Measurements from ENCODE around the gene APP.

The APP gene

DNA sequence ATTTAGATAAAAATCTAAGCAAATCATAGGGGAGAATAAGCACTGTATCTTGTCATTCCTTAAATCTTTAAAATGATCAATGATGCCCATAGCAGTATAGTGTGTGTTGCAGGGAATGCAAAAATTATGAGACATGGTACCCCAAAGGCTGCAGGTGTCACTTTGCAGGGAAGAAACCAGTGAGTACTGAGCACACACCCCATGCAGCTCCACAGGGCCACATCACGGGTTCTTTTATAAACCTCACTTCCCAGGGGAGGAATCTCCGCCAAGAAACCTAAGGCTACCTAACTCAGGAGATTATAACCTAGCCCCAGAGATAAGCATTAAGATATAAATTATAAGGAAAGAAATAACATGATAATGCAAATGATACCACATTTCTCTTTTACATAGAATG, 115.6 kb downstream of the APP start:
- Histone ChIP-seq H3K9me2 (replicated peaks; ENCODE audit: insufficient read depth, low read length) (no peaks in the 10 kb centered on the region), H3K9me3 (ENCODE audit: insufficient read depth, low read length) (no peaks in the 10 kb centered on the region), H3K9ac (ENCODE audit: low read length) (no peak overlapping the region), H4K20me1 (ENCODE audit: low read depth, low read length) (no peaks in the 10 kb centered on the region), H2AFZ (ENCODE audit: low read depth, low read length, severe bottlenecking) (no peak overlapping the region), H3K27me3 (ENCODE audit: low read length) (no peaks in the 10 kb centered on the region), H3K36me3 (ENCODE audit: low read length) (no peaks in the 10 kb centered on the region), H3F3A (ENCODE audit: insufficient read depth) (no peaks in the 10 kb centered on the region), H3K79me2 (ENCODE audit: insufficient read depth, low read length) (no peaks in the 10 kb centered on the region), H3K4me3 (ENCODE audit: insufficient read depth, low read length, poor library complexity, severe bottlenecking) (no peak overlapping the region), H3K27ac (ENCODE audit: low read depth, low read length) (no peak overlapping the region), H3K4me2 (ENCODE audit: low read depth, low read length, poor library complexity, severe bottlenecking) (no peak overlapping the region)
- TF ChIP-seq, protein P1, sequence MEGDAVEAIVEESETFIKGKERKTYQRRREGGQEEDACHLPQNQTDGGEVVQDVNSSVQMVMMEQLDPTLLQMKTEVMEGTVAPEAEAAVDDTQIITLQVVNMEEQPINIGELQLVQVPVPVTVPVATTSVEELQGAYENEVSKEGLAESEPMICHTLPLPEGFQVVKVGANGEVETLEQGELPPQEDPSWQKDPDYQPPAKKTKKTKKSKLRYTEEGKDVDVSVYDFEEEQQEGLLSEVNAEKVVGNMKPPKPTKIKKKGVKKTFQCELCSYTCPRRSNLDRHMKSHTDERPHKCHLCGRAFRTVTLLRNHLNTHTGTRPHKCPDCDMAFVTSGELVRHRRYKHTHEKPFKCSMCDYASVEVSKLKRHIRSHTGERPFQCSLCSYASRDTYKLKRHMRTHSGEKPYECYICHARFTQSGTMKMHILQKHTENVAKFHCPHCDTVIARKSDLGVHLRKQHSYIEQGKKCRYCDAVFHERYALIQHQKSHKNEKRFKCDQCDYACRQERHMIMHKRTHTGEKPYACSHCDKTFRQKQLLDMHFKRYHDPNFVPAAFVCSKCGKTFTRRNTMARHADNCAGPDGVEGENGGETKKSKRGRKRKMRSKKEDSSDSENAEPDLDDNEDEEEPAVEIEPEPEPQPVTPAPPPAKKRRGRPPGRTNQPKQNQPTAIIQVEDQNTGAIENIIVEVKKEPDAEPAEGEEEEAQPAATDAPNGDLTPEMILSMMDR (IDR thresholded peaks at IDR 0.05; ENCODE audit: insufficient read depth, low read length, poor library complexity, severe bottlenecking): no peak
- no peak for TF ChIP-seq EZH2phosphoT487 (conservative IDR thresholded peaks at IDR 0.05; ENCODE audit: low read length)

DNA sequence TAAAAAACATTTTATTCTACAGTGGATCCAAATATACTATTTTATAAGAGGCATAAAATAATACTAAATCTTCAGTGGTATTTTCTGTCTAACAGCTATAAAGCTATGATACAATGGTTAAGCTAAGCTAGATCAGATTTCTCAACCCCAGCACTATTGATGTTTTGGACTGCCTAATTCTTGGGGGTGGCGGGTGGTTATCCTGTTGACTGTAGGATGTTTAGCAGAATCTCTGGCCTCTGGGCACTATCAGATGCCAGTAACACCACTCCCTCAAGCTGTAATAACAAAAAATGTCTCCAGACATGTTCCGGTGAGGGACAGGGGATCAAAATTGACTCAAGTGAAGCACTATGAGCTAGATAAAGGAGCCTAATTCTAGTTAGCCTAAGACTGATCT, 118.5 kb downstream of the APP start:
- Histone ChIP-seq H3K27ac (ENCODE audit: low read depth, low read length) (no peak overlapping the region), H2AFZ (ENCODE audit: low read depth, low read length, severe bottlenecking) (no peak overlapping the region), H3K9me3 (ENCODE audit: insufficient read depth, low read length) (no peaks in the 10 kb centered on the region), H3K27me3 (ENCODE audit: low read length) (no peaks in the 10 kb centered on the region), H3K4me3 (ENCODE audit: insufficient read depth, low read length, poor library complexity, severe bottlenecking) (no peak overlapping the region), H3K4me2 (ENCODE audit: low read depth, low read length, poor library complexity, severe bottlenecking) (no peak overlapping the region), H3K79me2 (ENCODE audit: insufficient read depth, low read length) (no peaks in the 10 kb centered on the region), H3K9me2 (replicated peaks; ENCODE audit: insufficient read depth, low read length) (no peaks in the 10 kb centered on the region), H3K9ac (ENCODE audit: low read length) (no peak overlapping the region), H4K20me1 (ENCODE audit: low read depth, low read length) (no peaks in the 10 kb centered on the region), H3K36me3 (ENCODE audit: low read length) (no peaks in the 10 kb centered on the region), H3F3A (ENCODE audit: insufficient read depth) (no peaks in the 10 kb centered on the region)
- TF ChIP-seq, protein P1 (IDR thresholded peaks at IDR 0.05; ENCODE audit: insufficient read depth, low read length, poor library complexity, severe bottlenecking): no peak
- TF ChIP-seq EZH2phosphoT487 (conservative IDR thresholded peaks at IDR 0.05; ENCODE audit: low read length): no peak

GRCh38 chr21:26050857-26051256, 119.7 kb downstream of the APP start:
- Histone ChIP-seq H3F3A (ENCODE audit: insufficient read depth) (no peaks in the 10 kb centered on the region), H4K20me1 (ENCODE audit: low read depth, low read length) (no peaks in the 10 kb centered on the region), H3K4me3 (ENCODE audit: insufficient read depth, low read length, poor library complexity, severe bottlenecking) (no peak overlapping the region), H3K9me3 (ENCODE audit: insufficient read depth, low read length) (no peaks in the 10 kb centered on the region), H3K27ac (ENCODE audit: low read depth, low read length) (no peak overlapping the region), H3K36me3 (ENCODE audit: low read length) (no peaks in the 10 kb centered on the region), H2AFZ (ENCODE audit: low read depth, low read length, severe bottlenecking) (no peak overlapping the region), H3K4me2 (ENCODE audit: low read depth, low read length, poor library complexity, severe bottlenecking) (no peak overlapping the region), H3K9me2 (replicated peaks; ENCODE audit: insufficient read depth, low read length) (no peaks in the 10 kb centered on the region), H3K79me2 (ENCODE audit: insufficient read depth, low read length) (no peaks in the 10 kb centered on the region), H3K9ac (ENCODE audit: low read length) (no peak overlapping the region), H3K27me3 (ENCODE audit: low read length) (no peaks in the 10 kb centered on the region)
- TF ChIP-seq EZH2phosphoT487 (conservative IDR thresholded peaks at IDR 0.05; ENCODE audit: low read length): no peak
- TF ChIP-seq, protein P1 (IDR thresholded peaks at IDR 0.05; ENCODE audit: insufficient read depth, low read length, poor library complexity, severe bottlenecking): no peak
